ENCODE results near the gene TMEM270. TPM values are rescaled to one million over a fixed set of nuclear protein-coding genes. Genes with fewer than 3 reads are reported as not detected.

The TMEM270 gene
- polyA plus RNA-seq, 1 experiment, result not detected

DNA sequence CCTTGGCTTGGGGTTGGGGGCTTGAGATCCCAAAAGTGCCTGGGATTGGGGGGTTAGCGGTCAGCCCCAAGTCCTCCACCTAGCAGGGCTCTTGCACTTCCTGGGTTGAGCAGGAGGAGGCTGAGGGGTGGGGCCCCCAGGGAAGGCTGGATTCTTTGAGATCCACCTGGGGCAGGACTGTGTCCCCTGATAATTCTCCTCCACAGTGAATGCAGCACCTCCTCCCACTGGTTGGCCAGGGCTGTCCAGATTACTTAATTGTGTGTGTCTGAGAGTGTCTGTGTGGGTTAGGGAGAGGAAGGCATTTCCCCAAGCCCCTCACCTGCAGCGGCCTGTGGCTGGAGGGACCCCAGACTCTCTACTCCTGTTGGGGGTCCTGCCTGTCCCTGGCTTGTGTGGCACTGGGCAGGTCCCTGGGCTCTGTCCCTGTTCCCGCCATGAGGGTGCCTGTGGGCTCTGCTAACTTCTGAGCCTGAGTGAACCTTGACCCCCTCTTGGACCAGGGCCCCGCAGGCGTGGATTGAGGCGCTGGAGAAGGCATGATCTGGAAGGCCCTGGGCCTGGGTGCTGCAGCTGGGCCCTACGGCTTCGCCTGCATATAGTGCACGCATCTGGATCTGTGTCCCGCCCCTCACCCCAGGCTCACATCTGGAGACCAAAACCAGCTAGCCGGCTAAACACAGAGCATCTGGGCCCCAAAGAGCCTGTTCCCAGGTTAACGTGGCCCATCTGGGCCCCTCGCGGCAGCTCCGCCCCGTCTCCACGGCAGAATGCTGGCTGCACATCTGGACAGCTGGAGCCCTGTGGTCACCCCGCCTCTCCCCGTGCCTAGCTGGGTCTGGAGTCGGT is 10.4 kb downstream of the TMEM270 start:
- H3K9me3 ChIP-seq (ENCODE audit: control insufficient read depth, insufficient read depth, low read length), result no peaks in the 10 kb centered on the region; the same call in 1 of the 2 replicates
- no peak for DNase-seq (ENCODE audit: low read depth, low spot score)
- H3K27me3 ChIP-seq (ENCODE audit: control insufficient read depth, insufficient read depth, low read length), result no peaks in the 10 kb centered on the region
- TF ChIP-seq, protein P1, sequence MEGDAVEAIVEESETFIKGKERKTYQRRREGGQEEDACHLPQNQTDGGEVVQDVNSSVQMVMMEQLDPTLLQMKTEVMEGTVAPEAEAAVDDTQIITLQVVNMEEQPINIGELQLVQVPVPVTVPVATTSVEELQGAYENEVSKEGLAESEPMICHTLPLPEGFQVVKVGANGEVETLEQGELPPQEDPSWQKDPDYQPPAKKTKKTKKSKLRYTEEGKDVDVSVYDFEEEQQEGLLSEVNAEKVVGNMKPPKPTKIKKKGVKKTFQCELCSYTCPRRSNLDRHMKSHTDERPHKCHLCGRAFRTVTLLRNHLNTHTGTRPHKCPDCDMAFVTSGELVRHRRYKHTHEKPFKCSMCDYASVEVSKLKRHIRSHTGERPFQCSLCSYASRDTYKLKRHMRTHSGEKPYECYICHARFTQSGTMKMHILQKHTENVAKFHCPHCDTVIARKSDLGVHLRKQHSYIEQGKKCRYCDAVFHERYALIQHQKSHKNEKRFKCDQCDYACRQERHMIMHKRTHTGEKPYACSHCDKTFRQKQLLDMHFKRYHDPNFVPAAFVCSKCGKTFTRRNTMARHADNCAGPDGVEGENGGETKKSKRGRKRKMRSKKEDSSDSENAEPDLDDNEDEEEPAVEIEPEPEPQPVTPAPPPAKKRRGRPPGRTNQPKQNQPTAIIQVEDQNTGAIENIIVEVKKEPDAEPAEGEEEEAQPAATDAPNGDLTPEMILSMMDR (IDR thresholded peaks at IDR 0.05; ENCODE audit: low read depth, low read length), result no peak
- no peak overlapping the region for H3K4me3 ChIP-seq (ENCODE audit: low read depth, low read length)
- CTCF ChIA-PET, result no interaction called here
- no peak overlapping the region for H3K27ac ChIP-seq (ENCODE audit: low read depth, low read length)
- POLR2A ChIA-PET, result no interaction called here

DNA sequence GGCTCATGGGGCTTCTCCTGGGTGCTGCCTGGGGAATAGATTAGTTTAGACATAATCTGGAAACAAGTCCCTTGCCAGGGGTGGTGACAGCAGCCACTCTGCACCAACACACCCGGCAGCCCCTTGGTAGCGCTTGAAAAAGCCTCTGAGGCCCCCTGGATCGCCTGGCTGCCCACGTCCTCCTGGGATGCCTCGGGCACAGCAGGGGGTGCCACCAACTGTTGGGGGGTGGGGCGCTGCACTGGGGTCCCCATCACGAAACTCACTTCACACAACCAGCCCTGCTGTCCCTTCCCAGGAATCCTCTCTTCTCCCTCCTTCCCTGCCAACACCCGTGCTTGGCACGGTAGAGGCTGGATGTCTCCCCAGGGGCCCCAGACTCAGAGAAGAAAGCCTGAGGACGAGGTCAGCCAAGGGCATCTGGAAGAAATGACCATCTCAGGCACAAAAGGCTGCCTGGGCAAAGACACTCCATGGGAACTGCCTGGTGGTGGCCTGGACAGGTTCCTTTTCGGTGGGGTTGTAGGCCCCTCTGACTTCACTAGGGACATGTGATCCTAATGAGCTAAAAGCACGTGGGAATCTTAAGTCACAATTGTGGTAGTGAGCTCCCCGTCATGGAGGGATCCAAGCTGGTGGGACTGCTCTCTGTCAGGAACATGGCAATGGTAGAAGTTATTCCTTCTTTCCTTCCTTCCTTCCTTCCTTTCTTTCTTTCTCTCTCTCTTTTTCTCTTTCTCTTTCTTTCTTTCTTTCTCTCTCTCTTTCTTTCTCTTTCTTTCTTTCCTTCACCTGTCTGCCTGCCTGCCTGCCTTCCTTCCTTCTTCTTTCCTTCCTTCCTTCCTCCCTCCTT is 11.3 kb downstream of the TMEM270 start:
- TF ChIP-seq, protein P1 (IDR thresholded peaks at IDR 0.05; ENCODE audit: low read depth, low read length), result no peak
- ChIA-PET CTCF (interaction anchor here (0.7 to 1.7 kb wide), 2 partner anchors 154 to 161 kb away, joined by 3 to 5 read pairs; no protein-coding TSS in a partner anchor), POLR2A (no interaction called here)
- Histone ChIP-seq H3K4me3 (ENCODE audit: low read depth, low read length) (no peak overlapping the region), H3K9me3 (ENCODE audit: control insufficient read depth, insufficient read depth, low read length) (no peaks in the 10 kb centered on the region; the same call in 1 of the 2 replicates), H3K27ac (ENCODE audit: low read depth, low read length) (no peak overlapping the region), H3K27me3 (ENCODE audit: control insufficient read depth, insufficient read depth, low read length) (no peaks in the 10 kb centered on the region)
- DNase-seq (ENCODE audit: low read depth, low spot score), result no peak

DNA sequence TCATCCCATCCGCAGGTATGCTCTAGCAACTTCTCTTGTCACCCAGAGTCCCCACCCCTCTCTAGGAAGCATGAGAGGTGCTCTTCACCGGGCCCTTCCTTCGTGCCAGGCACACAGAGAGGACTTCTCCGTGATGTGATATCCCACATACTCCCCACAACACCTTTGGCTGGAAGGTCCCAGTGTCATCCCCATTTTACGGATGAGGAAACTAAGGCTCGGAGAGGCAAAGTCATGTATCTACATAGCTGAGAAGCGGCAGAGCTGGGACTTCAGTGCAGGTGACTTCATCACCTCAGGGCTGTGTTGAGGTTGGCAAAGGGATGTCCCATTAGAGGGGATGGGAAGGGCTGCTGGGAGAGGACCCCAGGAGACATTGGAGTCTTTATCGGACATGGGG is 15.4 kb downstream of the TMEM270 start:
- H3K27ac ChIP-seq (ENCODE audit: low read depth, low read length), result no peak overlapping the region
- peaks cover 3% of the 10 kb centered on the region for H3K27me3 ChIP-seq (ENCODE audit: control insufficient read depth, insufficient read depth, low read length)
- H3K4me3 ChIP-seq (ENCODE audit: low read depth, low read length), result no peak overlapping the region
- POLR2A ChIA-PET, result no interaction called here
- no peak for DNase-seq (ENCODE audit: low read depth, low spot score)
- TF ChIP-seq, protein P1 (IDR thresholded peaks at IDR 0.05; ENCODE audit: low read depth, low read length), result no peak
- H3K9me3 ChIP-seq (ENCODE audit: control insufficient read depth, insufficient read depth, low read length), result no peaks in the 10 kb centered on the region; the same call in 1 of the 2 replicates
- CTCF ChIA-PET, result no interaction called here

DNA sequence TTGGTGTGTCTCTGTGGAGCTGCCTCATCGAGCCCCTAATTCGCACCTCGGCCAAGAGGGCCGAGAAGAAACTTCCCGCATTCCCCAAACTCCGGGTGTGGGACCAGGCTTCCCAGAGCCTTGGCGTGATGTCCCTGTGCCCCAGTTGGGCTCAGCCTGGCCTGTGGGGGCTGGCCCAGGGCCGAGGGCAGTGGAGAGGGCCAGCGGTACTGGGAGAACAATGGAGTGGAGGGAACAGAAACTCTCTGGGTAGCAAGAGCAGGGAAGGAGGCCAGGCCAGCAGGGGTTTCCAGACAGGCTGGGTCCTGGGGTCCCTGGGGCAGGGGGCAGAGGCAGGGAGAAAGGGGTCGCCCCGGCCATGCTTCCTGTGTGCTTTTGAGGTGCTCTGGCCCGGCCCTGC is 16.0 kb downstream of the TMEM270 start:
- no peak for DNase-seq (ENCODE audit: low read depth, low spot score)
- TF ChIP-seq, protein P1 (IDR thresholded peaks at IDR 0.05; ENCODE audit: low read depth, low read length), result no peak
- CTCF ChIA-PET, result no interaction called here
- POLR2A ChIA-PET, result no interaction called here
- Histone ChIP-seq H3K27ac (ENCODE audit: low read depth, low read length) (no peak overlapping the region), H3K9me3 (ENCODE audit: control insufficient read depth, insufficient read depth, low read length) (no peaks in the 10 kb centered on the region), H3K4me3 (ENCODE audit: low read depth, low read length) (no peak overlapping the region), H3K27me3 (ENCODE audit: control insufficient read depth, insufficient read depth, low read length) (peaks cover 3% of the 10 kb centered on the region)
